DMS53 treated with DMSO at 0.1 percent for 48 hours (cell line): ENCODE measurements around the gene PRKACA.
A peak's percentile ranks its signal among the peaks of the same experiment; 100 is the strongest.

ENCODE experiments used
- DNase-seq: peaks from one replicate; lab custom pipeline; 2025; ENCODE audit not compliant: unreplicated experiment; lab: John Stamatoyannopoulos, UW

Gene PRKACA

DNA sequence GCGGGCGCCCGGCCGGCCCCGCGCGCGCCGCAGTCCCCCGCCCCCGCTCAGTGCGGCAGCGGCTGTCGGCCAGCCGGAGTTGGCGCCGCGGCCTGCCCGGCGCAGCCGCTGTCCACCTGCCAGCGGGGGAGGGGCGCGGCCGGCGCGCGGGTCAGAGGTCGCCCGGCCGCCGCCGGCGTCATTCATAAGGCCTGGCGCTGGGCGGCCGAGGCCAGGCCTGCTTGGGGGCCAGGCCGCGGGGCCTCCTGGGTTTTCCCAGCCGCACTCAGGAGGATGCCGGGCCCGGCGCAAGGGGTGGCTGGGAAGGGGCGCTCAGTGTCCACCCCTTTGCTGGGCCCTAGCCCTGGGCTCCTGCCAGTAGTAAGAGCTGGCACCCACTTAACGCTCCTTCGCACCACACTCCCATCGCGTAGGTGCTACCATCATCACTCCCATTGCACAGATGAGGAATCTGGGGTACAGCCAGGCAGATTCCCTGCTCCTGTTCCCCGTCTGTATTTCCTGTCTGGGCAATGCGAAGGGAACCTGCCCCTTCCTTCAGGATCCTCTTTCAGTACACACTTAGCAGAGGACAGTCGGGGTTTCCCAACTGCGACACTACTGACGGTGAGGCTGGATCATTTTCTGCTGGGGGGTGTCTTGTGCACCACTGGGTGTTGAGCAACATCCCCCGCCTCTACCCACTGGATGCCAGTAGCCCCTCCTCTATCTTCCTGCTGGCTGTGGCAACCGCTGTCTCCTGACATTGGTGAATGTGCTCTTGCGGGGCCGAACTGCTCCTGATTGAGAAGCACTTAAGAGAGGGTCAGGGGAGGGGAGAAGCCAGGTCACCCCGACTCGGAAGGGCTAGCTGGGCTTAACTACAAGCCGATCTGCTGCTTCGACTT is 846 bp upstream of the PRKACA start:
- DNase-seq = peak; percentile 21

DNA sequence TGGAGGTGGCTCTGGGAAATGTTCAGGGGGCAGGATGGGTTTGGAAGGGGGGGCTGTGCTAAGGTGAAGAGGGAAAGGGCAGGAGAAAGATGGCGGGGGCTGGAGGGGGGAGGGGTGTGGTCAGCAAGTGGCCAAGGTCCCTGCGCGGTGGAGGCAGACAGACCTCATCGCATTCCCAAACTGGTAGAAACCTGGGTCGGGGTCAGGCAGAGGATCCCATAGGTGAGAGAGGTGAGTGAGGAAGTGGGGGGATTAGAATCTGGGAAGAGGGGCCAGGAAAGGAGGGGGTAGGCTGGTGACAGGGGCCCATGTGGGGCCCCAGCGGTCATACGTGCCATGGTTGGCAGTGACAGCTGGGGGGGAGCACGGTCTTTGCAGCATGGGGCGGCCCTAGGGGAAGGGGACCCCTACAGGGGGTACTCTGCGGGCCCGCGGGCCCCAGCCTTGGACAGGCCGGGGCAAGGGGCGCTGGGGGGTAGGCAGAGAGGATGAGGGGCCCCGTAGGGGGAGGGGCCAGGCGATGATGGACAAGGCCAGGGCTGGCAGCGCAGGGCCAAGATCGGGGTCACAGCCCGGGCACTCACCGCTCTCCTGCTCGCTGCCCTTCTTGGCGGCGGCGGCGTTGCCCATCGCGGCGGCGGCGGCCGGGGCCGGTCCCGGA is 514 bp downstream of the PRKACA start:
- no peak for DNase-seq

DNA sequence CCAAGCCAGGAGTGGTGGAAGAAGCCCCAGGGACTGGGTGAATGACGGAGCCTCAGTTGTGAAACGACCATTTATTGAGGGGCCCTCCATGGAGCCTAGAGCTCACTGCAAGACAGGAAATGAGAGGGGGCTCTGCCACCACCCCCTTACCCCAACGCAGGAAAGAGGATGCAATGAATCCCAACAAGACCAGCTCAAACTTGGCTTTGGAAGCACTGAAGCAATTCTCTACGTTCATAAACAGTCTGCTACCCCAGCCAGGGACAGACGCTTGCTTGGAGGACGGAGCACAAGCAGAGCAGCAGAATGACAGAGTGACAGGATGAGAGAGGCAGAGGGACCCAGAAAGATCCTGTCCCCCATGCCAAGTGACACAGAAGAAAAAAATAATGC is 1.0 kb downstream of the PRKACA start:
- DNase-seq = no peak

DNA sequence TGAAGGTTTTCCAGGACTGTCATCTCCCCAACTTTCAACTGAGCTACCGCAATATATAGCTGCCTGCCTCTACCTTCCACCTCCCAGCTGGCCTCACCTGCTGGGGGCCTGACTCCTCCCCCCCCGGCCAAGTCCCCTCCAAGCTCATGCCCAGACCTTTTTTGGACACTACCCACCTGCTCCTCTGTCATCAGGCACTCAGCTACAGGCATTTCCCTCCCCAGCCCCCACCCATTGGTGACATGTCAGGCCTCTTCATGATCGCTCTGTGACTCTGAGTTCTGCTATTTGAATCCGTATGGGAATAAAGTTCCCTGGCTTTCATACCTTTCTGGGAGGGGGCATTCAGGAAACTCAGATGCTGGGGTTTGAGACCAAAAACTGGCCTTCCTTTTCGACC is 1.8 kb downstream of the PRKACA start:
- DNase-seq = no peak

DNA sequence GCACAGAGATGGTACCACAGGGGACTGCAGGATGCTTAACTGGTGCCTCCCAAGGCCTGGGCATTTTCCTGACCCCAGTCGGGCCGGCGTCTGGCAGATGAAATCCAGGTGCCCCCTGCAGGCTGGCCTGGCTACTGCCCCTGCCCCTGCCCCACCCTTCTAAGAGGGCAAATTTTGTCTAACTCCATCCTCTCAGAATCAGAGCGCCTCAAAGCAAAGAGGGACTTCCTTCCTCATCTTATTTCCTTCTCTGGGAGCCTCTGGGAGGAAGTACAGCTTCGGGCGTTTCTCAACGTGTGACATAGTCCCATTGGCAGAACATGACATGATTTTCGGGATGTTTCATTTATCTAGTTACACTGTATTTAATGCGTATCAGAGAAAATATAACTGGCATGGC is 2.7 kb downstream of the PRKACA start:
- no peak for DNase-seq

DNA sequence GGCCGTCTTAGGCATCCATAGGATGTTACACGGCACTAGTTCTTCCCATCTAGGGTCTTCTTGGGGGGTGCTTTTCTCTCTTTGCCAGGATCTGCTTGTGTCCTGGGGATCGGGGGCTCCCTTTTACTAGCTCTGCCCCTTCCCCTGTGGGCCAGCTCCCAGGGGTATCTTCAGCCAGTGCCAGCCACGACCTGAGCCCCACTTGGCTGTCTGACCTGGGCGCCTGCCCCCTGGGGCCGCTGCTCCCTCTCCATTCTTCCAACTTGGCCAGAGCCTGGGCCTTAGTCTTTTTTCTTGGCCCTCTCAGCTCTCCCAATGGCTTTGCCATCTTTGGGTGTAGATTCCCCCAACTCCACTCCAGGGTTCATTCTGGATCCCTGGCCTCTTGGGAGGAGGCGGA is 3.1 kb downstream of the PRKACA start:
- no peak for DNase-seq

DNA sequence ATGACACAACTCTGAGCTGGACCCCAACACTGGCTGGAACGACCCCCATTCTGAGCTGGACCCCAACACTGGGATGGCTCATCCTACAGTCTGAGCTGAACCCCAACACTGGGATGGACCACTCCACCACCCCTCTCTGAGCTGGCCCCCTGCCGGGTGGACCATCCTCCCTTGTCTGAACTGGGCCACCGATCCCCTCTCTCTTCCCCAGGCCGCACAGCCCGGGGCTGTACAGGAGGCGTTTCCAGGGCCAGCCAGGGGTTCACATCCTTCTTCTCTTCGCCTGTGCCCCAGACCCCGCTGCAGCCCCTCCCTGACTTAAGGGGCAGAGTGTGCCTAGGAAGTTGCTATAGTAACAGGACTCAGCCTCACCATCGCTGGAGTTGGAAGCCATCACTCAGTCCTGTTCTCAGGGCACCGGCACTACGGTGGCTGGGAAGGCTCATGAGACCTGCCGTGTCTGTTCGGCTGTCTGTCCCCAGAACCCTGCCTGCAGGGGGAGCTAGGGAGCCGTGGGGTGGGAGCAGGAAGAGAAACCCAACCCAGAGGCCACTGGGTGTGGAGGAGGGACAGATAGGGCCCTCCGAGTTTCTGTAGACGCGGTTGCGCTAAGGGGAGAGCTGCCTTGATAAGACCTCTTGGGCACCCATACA is 3.7 kb downstream of the PRKACA start:
- no peak for DNase-seq

DNA sequence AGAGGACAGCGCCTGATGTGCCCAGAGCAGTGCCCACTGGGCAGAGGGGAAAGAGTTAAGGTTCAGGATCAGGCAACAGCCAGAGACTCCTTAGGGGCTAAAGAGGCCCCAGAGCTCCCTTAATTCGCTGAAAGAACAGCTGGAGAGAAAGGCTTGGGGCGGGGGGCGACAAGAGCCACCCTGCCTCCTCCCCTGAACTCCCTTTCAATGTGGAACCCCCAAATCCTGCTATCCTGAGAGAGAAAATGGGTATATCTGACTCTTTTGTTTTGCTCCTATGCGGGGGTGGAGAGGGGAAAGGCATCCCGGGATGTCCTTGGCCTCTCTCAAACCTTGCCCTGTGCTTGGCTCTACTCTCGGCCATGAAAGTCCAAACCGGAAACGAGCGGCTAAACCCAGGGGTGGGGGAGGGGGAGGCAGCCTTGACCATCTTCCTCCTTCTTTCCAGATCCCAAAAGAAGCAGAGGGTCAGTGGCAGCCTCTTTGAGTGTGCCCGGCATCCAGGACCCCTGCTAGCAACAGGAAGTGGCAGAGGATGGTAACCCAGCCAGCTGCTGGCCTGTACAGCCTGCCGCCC is 4.7 kb downstream of the PRKACA start:
- no peak for DNase-seq

DNA sequence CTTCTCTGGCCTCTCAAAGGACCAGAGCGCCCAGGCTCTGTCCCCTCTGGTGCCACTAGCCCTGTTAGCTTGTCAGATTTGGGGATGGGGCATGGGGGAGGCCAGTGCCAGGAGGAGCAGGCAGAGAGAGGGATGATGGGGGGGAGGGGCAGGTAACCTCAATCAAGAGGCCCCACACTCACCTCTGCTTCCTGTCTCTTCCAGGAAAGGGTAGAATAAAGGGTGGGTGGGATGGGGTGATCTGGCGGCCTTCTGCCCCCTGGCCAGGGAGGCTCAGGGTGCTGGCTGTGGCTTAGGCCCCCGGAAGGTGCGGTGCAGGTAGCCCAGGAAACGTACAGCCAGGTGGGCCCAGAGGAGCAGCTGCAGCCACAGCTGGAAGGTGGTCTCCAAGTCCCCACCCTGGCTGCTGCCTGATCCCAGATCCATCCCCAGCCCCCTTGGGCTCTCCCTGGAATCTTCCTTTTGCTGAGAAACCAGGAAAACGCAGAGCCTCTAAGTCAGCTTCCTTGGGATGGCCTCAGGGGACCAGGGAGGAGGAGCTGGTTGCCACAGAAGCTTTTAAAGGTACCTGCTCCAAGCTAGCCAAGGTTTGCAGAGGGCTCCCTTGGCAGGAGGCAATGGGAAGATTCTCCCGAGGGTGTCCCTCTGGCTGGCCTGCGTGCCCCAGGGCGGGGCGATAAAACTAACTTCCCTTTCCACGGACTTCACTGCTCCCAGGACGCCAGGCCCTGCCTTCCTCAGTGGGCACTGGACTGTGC is 5.3 kb downstream of the PRKACA start:
- no peak for DNase-seq

DNA sequence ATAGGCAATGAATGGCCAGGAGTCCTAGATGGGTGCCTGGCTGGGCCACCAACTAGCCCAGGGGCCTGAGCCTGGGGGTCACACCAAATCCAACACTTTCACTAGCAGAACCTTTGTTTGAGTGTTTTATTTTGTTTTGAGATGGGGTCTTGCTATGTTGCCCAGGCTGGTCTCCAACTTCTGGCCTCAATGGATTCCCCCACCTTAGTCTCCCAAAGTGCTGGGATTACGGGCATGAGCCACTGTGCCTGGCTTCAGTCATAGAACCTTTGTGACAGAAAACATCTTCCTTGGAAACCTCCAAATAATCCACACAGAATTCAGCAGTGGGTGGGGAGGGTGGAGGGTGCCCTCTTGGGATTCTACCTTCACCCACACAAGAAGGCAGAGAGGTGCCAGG is 6.1 kb downstream of the PRKACA start:
- DNase-seq = no peak

DNA sequence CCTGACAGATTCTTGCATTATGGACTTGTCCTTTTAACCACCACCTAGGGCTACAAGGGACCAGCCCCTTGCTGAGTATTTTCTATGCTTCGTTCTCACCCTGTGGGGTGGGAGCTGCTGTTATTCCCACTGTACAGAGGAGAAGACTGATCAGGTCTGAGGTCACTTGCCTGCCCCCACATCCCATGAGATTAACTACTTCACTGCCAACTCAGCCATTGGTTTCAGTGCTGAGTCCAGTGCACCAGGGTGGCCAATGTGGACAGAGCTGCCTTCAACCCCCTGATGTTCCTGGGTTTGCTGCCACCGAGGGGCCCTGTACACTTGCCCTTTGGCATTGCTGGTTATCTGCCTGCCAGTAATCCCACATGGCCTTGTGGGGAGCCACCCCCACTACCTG is 6.9 kb downstream of the PRKACA start:
- no peak for DNase-seq

DNA sequence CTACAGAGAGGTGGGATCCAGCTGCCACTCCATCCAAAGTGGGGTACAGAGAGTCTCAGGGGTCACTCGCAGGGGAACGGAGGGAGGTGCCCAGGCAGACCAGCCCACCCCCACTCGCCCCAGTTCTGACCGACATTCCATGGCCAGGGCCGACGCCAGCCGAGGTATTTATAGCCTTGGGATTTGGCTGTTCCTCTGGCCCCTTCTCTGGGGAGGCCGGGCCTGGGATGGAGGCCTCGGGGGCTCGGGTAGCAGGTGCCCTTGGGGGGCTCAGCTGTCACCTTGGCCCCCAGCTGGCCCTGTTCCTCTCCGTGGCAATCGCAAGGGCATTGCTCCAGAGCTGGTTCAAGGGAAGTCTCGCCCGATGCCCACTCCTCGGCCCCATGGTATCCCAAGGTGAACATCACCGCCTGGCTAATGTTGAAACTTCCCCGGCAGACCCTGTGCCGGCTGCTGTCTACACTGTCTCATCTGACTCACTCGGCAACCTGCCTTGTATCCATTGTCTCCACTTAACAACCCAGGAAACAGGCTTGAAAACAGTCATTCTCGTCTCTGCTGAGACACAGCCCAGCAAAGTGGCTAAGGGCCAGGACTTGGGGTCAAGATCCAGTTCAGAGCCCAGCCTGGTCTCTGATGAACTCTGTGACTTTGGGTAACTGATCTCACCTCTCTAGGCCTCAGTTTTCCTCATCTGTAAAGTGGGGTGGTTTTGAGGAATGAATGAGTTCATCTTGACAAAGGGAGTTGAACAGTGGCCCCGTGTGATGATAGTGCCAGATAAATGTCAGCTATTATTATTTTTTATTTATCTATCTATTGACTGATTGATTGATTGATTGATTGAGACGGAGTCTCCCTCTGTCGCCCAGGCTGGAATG is 9.7 kb downstream of the PRKACA start:
- DNase-seq = no peak

DNA sequence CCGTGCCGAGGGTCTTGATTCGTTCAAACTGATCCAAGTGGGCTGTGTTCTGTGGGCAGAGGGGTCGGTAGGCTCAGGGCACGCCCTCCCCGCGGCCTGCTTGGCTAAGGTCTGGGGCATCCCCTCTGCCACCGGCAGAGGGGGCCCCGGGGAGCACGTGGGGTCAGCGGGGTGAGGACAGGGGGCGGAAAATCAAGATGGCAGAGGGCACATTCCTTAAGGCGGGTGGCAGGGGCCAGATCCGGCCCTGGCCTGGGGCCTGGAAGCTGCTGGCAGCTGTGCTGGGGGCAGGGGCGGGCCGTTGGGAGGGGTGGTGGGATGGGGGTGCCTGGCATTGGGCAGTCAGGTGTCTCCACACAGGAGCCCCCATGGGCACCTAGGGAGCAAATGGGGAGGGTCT is 10.7 kb downstream of the PRKACA start:
- no peak for DNase-seq

DNA sequence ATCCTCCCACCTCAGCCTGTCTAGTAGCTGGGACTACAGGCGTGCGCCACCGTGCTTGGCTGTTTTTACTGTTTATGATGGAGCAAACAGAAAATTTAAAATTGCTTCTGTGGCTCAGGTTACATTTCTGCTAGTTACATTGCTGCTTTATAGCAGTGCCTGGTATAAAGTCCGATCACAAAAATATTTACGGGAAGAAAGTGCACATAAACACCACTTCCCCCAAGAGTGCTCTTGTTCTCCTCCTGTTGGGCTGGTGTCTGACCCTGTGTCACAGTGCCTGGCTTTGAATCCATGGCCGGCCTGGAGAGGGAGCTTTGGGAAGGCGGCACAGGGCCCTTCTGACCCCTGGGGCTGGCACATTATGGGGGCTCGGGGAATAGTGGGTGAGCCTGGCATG is 11.9 kb downstream of the PRKACA start:
- DNase-seq = no peak

DNA sequence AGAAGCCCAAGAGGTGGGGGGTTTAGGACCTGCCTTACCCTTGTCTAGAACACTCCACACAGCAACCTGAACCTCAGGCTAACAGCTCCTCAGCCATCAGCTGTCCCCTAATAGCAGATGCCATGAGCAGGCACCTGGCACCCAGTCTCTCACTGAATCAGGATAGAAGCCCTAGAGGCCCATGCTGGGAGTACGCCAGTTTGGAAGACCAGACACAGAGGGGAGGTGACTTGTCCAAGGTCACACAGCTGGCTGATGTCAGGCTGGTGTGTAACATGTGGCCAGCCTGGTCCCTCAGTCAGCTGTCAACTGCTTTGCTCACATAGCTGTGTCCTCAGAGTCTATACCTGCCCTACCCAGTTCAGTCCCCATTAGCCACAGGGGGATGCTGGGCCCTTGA is 14.3 kb downstream of the PRKACA start:
- no peak for DNase-seq

DNA sequence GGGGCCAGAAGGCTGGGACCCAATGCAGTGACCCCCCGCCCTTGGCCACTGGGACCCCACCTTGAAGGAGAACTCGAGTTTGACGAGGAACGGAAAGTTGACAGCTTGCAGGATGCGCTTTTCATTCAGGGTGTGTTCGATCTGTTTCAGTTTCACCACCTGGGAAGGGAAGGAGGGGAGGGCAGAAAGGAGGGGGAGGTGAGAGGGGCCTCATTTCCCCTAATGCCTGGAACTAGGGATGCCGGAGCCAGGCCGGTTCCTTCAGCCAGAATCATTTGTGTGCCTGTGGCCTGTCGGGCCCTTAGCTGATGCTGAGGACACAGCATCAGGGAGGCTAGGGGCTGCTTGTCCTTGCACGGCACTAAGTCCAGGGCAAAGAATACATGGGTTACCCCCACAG is 14.8 kb downstream of the PRKACA start:
- no peak for DNase-seq

DNA sequence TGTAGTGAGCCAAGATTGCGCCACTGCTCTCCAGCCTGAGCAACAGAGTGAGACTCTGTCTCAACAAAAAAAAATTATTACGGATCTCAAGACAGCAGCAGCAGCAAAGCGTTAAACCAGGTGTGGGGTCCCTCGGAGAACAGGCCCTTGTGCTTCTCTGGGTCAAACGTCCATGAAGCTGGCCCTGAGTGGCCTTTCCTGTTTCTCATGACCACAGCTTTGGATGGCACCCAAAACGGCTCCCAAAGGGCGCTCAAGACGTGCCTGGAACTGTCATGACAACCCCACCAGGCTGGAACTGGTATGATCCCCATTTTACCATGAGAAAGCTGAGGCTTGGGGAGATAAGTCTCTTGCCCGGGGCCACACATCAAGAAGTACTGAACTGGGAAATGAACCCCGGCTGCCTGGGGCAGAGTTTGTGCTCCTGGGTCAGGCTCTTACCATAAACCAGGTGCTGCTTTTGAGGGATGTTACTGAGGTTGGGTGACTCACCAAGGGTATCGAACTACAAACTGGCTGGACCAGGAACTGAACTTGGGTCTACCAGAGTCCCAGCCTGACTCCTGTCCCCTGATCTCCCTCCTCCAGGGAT is 15.4 kb downstream of the PRKACA start:
- no peak for DNase-seq

DNA sequence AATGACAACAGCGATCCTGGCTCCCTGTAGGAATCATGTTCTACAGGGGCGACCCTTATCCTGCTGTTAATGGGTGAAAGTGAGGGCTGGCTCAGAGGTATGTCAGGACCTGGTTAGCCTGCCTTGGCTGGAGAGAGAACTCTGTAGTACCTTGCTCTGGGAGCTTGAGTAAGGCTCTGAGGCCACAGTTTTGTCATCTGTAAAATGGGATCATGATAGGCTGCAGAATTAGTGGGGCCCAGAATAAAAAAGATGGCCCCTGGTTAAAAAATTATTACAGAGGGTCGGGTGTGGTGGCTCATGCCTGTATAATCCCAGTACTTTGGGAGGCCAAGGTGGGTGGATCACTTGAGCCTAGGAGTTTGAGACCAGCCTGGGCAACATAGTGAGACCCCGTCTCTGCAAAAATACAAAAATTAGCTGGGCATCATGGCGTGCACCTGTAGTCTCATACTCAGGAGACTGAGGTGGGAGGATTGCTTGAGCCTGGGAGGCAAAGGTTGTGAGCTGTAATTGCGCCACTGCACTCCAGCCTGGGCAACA is 16.5 kb downstream of the PRKACA start:
- DNase-seq = no peak

DNA sequence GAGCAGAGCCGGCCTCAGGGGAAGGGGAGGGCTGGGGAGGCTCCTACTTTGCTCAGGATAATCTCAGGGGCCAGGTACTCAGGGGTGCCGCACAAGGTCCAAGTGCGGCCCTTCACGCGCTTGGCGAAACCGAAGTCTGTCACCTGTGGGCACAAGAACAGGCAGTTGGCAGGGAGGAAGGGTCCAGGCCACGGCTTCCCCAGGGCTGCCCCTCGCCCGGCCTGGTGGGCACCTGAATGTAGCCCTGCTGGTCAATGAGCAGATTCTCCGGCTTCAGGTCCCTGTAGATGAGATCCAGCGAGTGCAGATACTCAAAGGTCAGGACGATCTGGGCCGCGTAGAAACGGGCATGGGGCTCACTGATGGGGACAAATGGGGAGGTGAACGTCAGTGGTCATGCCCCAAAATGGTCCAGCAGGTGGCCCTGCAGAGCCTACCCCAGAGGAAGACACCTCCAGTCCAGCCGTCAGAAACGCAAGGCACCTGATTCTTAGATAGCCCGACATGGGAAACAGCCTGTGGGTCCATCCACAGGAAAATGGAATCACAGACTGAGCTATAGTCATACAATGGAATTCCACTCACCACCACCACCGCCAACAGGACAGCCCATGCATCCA is 19.9 kb downstream of the PRKACA start:
- DNase-seq = no peak
